Measurements from ENCODE around the gene KCNJ2.

- TF ChIP-seq POLR2AphosphoS5 (IDR thresholded peaks at IDR 0.05; ENCODE audit: low read depth, low read length) (no peak), POLR2A (IDR thresholded peaks at IDR 0.05; ENCODE audit: low read depth, low read length) (no peak), TAF1 (IDR thresholded peaks at IDR 0.05; ENCODE audit: borderline replicate concordance, low read depth, low read length) (no peak)
Observed at GRCh38 chr17:70208825-70209555, 39.7 kb downstream of the KCNJ2 start.

Measured in GM12892 (cell line).